Measurements from ENCODE around the gene HMOX2.

- TF ChIP-seq CTCF (IDR thresholded peaks at IDR 0.05) (no peak), ZFX (IDR thresholded peaks at IDR 0.05; ENCODE audit: borderline replicate concordance) (no peak)
Observed at GRCh38 chr16:4442371-4442770, 33.8 kb upstream of the HMOX2 start.
